CD4-positive, alpha-beta memory T cell (primary cell): ENCODE results near the gene ZFAND3. TPM values are rescaled to one million over a fixed set of nuclear protein-coding genes. Genes with fewer than 3 reads are reported as not detected.

Source experiments
- CTCF ChIA-PET: fragments of 350-600 bp; sonication (Branson Sonifier 250); formaldehyde crosslinking; loops from one replicate; lab custom pipeline; 2021; ENCODE audit warnings: inconsistent platforms; ENCODE audit not compliant: partially characterized antibody; lab: Charles Lee
- POLR2A ChIA-PET: fragments of 350-600 bp; sonication (Branson Sonifier 250); formaldehyde crosslinking; loops from one replicate; lab custom pipeline; 2021; ENCODE audit not compliant: partially characterized antibody; lab: Charles Lee
- DNase-seq, 5 donors: peaks; one replicate each; pipeline versions ENCODE4 v3.0.0 to v3.0.0-alpha.2; 2020 to 2022; ENCODE audit warnings: mixed read lengths in 1 of 5
- H3K27ac ChIP-seq: one replicate; pipeline ENCODE4 v1.7.0; 2013; ENCODE audit warnings: low read depth, low read length
- H3K27me3 ChIP-seq: 2 replicates; pipeline ENCODE4 v1.7.0; 2013; ENCODE audit warnings: mild to moderate bottlenecking, low read length, moderate library complexity; ENCODE audit not compliant: insufficient read depth
- H3K36me3 ChIP-seq: 2 replicates; pipeline ENCODE4 v1.7.0; 2013; ENCODE audit warnings: mild to moderate bottlenecking, low read length, moderate library complexity; ENCODE audit not compliant: insufficient read depth
- H3K4me1 ChIP-seq: 2 replicates; pipeline ENCODE4 v1.7.0; 2013; ENCODE audit warnings: mild to moderate bottlenecking, low read length, moderate library complexity; ENCODE audit not compliant: insufficient read depth
- H3K4me3 ChIP-seq, 2 donors: one replicate each; pipeline ENCODE4 v1.7.0; 2013; ENCODE audit warnings: low read length in 2 of 2, mild to moderate bottlenecking in 1 of 2
- H3K9me3 ChIP-seq, 2 donors: one replicate each; pipeline ENCODE4 v1.7.0; 2013; ENCODE audit warnings: low read length in 2 of 2, control low read depth in 1 of 2; ENCODE audit not compliant: control insufficient read depth in 1 of 2
- H3K27ac Mint-ChIP-seq, 7 donors: one replicate each; pipeline ENCODE4 v1.8.0; 2020 to 2021; ENCODE audit warnings: mixed read lengths in 7 of 7, mild to moderate bottlenecking in 6 of 7, inconsistent platforms in 3 of 7, moderate library complexity in 3 of 7
- H3K27me3 Mint-ChIP-seq, 2 donors: one replicate each; pipeline ENCODE4 v1.8.0; 2020 to 2021; ENCODE audit warnings: mixed read lengths in 2 of 2
- H3K36me3 Mint-ChIP-seq, 2 donors: one replicate each; pipeline ENCODE4 v1.8.0; 2020 to 2021; ENCODE audit warnings: mixed read lengths in 2 of 2, inconsistent platforms in 1 of 2, mild to moderate bottlenecking in 1 of 2
- H3K4me1 Mint-ChIP-seq, 4 donors: one replicate each; pipeline ENCODE4 v1.8.0; 2020 to 2021; ENCODE audit warnings: mixed read lengths in 4 of 4, mild to moderate bottlenecking in 1 of 4
- H3K4me3 Mint-ChIP-seq, 8 donors: one replicate each; pipeline ENCODE4 v1.8.0; 2020 to 2021; ENCODE audit warnings: mixed read lengths in 8 of 8, mild to moderate bottlenecking in 7 of 8, moderate library complexity in 6 of 8, inconsistent platforms in 3 of 8
- H3K9me3 Mint-ChIP-seq, 8 donors: one replicate each; pipeline ENCODE4 v1.8.0; 2020 to 2021; ENCODE audit warnings: mixed read lengths in 8 of 8, mild to moderate bottlenecking in 5 of 8, inconsistent platforms in 3 of 8, moderate library complexity in 1 of 8
- intact Hi-C: fragments of 100-400 bp; cut with micrococcal nuclease; formaldehyde crosslinking; loops from one replicate; pipeline ENCODE4 v1.15.1; 2023
- polyA plus RNA-seq, 2 donors: library from polyadenylated mRNA; unstranded; fragments of 300-500 nt; fragmentation: Illumina TruSeq; gene quantifications; one replicate each; pipeline ENCODE4 v1.2.3, GENCODE V29; 2021
- total RNA-seq, 2 experiments: library from RNA; stranded (reverse); gene quantifications; one replicate each; pipeline ENCODE4 v1.2.3, GENCODE V29; 2021

The ZFAND3 gene
- total and polyA plus RNA-seq, 4 experiments from 2014 or later = 2.1 to 33.0 (median 20.1) TPM

DNA sequence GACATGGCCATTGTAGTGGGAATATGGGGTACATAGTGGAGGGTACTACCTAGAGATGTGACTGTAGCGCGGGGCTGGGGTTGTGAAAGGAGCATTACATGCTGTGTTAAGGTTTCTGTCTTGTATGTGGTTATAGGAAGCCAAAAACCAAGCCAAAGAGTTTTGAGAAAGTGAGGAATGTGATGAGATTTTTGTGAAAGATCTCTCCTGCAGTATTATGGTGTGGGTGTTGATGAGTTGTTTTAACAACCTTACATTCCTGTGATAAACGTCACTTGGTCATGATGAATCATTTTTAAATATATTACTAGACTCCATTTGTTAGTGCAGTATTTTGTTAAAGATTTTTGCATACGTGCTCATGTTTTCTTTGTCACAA, 48.9 kb downstream of the ZFAND3 start:
- no peak overlapping the region for H3K27ac ChIP-seq

DNA sequence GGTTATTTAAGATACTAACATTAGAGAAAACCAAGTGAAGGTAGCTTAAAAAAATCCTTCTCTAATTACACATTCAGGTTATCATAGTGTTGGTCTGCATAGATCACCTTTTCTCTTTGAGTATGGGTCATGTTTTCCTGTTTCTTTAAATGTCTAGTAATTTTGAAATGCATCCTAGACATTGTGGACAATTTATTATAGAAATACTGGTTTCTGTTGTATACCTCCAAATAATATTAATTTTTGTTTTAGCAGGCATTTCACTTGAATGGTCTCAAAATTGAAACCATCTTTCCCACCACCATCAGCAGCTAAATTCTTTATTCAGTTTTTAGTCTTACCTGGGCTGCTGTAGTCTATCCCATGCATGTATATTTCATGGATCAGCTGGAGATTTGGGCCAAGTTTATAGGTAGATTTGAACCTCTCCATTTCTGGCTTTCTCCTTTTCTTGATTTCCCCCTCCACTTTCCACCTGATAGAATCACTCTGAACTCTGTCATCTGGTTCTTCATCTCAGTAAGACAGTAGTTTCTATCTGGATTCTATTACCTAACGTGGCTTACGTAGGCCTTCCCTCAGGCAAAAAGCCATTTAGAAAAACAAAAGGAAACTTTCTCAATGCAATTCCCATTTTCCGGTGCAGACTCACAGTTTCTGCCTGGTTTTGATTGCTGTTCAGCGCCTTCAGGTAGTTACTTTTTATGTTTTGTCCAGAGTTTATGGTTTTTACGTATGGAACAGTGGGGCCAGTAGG, 52.3 kb downstream of the ZFAND3 start:
- DNase-seq = no peak
- intact Hi-C loops = no loop called here
- Mint-ChIP-seq H3K4me1 (peaks cover 43 to 62% (median 48%) of the 10 kb centered on the region in 4 donors), H3K36me3 (peaks cover 14 to 29% of the 10 kb centered on the region in 2 donors), H3K9me3 (peaks cover 0 to 20% (median 9%) of the 10 kb centered on the region in 8 donors), H3K4me3 (no peak overlapping the region), H3K27me3 (no peaks in the 10 kb centered on the region), H3K27ac (peak overlapping the region in 1 of 7 donors; percentile 5)
- Histone ChIP-seq H3K27ac (no peak overlapping the region), H3K36me3 (no peaks in the 10 kb centered on the region), H3K4me3 (no peak overlapping the region), H3K9me3 (no peaks in the 10 kb centered on the region), H3K27me3 (no peaks in the 10 kb centered on the region), H3K4me1 (peaks cover 26% of the 10 kb centered on the region)
- CTCF ChIA-PET = no interaction called here
- POLR2A ChIA-PET = no interaction called here

More for the DNA sequence above, 48.9 kb downstream of the ZFAND3 start:
- H3K9me3 Mint-ChIP-seq = peaks cover 0 to 20% (median 9%) of the 10 kb centered on the region in 8 donors
- Histone ChIP-seq H3K36me3 (no peaks in the 10 kb centered on the region), H3K9me3 (no peaks in the 10 kb centered on the region), H3K4me1 (peaks cover 33% of the 10 kb centered on the region), H3K27me3 (no peaks in the 10 kb centered on the region), H3K4me3 (no peak overlapping the region)
- intact Hi-C loops = no loop called here
- no peaks in the 10 kb centered on the region for H3K27me3 Mint-ChIP-seq
- H3K36me3 Mint-ChIP-seq = peaks cover 10 to 27% of the 10 kb centered on the region in 2 donors
- H3K4me3 Mint-ChIP-seq = peak overlapping the region in 2 of 8 donors; percentile 15 to 39
- H3K27ac Mint-ChIP-seq = peak overlapping the region in 1 of 7 donors; percentile 6
- no peak for DNase-seq
- ChIA-PET CTCF (no interaction called here), POLR2A (interaction anchor here (0.8 kb wide), 1 partner anchor 54 kb away, joined by 3 read pairs; no protein-coding TSS in a partner anchor)
- peaks cover 40 to 69% (median 43%) of the 10 kb centered on the region in 4 donors for H3K4me1 Mint-ChIP-seq

DNA sequence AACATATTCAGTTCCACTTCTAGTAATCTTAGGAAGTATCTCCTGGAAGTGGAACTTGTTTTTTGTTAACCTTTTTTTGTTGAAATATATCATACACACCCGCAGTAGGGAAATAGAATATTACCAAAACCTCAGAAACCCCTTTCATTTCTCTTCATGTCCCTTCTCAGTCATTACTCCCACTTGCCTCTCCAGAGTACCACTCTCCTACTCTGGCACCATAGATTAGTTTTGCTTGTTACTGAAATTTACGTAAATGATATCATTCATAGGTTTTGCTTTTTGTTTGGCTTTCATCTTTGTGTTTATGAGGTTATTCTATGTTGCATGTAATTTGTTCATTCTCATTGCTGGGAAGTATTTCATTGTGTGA, 52.8 kb downstream of the ZFAND3 start:
- Mint-ChIP-seq H3K27me3 (no peaks in the 10 kb centered on the region), H3K27ac (peak overlapping the region in 1 of 7 donors; percentile 1), H3K4me3 (peak overlapping the region in 1 of 8 donors; percentile 68), H3K4me1 (peaks cover 41 to 62% (median 47%) of the 10 kb centered on the region in 4 donors), H3K9me3 (peaks cover 0 to 20% (median 9%) of the 10 kb centered on the region in 8 donors), H3K36me3 (peaks cover 14 to 29% of the 10 kb centered on the region in 2 donors)
- no peak overlapping the region for H3K27ac ChIP-seq
- no peaks in the 10 kb centered on the region for H3K9me3 ChIP-seq
- intact Hi-C loops = no loop called here
- no peak overlapping the region for H3K4me3 ChIP-seq
- no peaks in the 10 kb centered on the region for H3K36me3 ChIP-seq
- H3K27me3 ChIP-seq = no peaks in the 10 kb centered on the region
- ChIA-PET CTCF (no interaction called here), POLR2A (no interaction called here)
- no peak for DNase-seq
- H3K4me1 ChIP-seq = peaks cover 21% of the 10 kb centered on the region

DNA sequence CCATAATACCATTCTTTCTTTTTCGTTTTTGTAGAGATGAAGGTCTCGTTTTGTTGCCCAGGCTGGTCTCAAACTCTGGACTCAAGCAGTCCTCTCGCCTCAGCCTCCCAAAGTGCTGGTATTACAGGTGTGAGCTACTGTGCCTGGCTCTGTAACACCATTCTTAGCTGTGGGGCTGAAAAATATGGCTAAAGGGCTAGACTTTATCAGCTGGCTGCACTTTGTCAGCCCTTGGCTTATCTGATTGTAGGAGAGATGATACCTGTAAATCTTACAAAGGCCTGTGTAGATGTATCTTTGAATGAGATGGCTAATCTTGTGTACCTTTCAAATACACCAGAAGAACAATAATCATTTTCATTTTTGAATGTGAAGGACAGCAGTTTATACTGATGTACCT, 55.2 kb downstream of the ZFAND3 start:
- POLR2A ChIA-PET = interaction anchor here (0.6 kb wide), 1 partner anchor 24 kb away, joined by 3 read pairs; no protein-coding TSS in a partner anchor
- intact Hi-C loops = no loop called here
- peaks cover 54 to 68% (median 55%) of the 10 kb centered on the region in 4 donors for H3K4me1 Mint-ChIP-seq
- Histone ChIP-seq H3K27me3 (no peaks in the 10 kb centered on the region), H3K4me1 (peaks cover 24% of the 10 kb centered on the region), H3K36me3 (no peaks in the 10 kb centered on the region), H3K4me3 (no peak overlapping the region), H3K9me3 (no peaks in the 10 kb centered on the region), H3K27ac (no peak overlapping the region)
- no peak for DNase-seq
- H3K36me3 Mint-ChIP-seq = peaks cover 12 to 27% of the 10 kb centered on the region in 2 donors
- H3K27ac Mint-ChIP-seq = peak overlapping the region in 1 of 7 donors; percentile 22
- H3K4me3 Mint-ChIP-seq = no peak overlapping the region
- CTCF ChIA-PET = no interaction called here
- H3K27me3 Mint-ChIP-seq = no peaks in the 10 kb centered on the region
- H3K9me3 Mint-ChIP-seq = peaks cover 0 to 20% (median 9%) of the 10 kb centered on the region in 8 donors

DNA sequence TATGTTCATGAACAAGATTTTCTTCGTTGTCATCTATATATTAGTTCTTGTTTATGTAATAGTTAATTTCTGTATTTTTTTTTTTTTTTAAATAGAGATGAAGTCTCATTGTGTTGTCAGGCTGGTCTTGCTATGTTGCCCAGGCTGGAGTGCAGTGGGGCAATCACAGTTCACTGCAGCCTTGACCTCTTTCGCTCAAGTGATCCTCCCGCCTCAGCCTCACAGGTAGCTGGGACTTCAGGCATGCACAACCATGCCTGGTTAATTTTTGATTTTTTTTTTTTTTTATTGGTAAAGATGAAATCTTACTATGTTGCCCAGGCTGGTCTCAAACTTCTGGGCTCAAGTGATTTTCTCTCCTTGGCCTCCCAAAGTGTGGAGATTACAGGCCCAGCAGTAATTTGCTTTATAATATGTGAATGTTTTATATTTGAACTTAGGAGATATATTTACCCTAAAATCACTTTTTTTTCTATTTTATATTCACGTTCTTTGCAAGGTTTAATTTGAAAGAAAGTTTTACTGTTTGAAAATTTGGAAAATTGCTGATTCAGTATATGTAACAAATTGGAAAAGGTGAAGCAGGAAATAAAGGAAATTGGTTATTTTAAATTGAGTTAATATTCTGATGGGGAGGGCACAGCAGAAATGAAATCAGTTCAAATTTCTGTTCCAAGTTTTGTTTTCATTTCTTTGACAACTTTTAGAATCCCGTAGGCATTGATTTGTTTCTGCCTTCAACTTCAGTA, 56.2 kb downstream of the ZFAND3 start:
- H3K4me1 Mint-ChIP-seq = peaks cover 54 to 71% (median 58%) of the 10 kb centered on the region in 4 donors

GRCh38 chr6:37876843-37877242, 57.3 kb downstream of the ZFAND3 start:
- Histone ChIP-seq H3K27ac (no peak overlapping the region), H3K9me3 (no peaks in the 10 kb centered on the region), H3K4me1 (peaks cover 30% of the 10 kb centered on the region), H3K27me3 (no peaks in the 10 kb centered on the region), H3K36me3 (no peaks in the 10 kb centered on the region), H3K4me3 (no peak overlapping the region)
- Mint-ChIP-seq H3K4me3 (peak overlapping the region in 2 of 8 donors; percentile 9 to 17), H3K27me3 (no peaks in the 10 kb centered on the region), H3K4me1 (peaks cover 54 to 75% (median 60%) of the 10 kb centered on the region in 4 donors), H3K36me3 (peaks cover 8 to 13% of the 10 kb centered on the region in 2 donors), H3K9me3 (peaks cover 0 to 8% (median 3%) of the 10 kb centered on the region in 8 donors), H3K27ac (no peak overlapping the region)
- no peak for DNase-seq
- CTCF ChIA-PET = interaction anchor here (1.3 kb wide), 1 partner anchor 18 kb away, joined by 4 read pairs; no protein-coding TSS in a partner anchor
- intact Hi-C loops = no loop called here
- POLR2A ChIA-PET = no interaction called here

More for the DNA sequence above, 56.2 kb downstream of the ZFAND3 start:
- no peak for DNase-seq
- intact Hi-C loops = no loop called here
- Histone ChIP-seq H3K36me3 (no peaks in the 10 kb centered on the region), H3K9me3 (no peaks in the 10 kb centered on the region), H3K27ac (no peak overlapping the region), H3K4me3 (no peak overlapping the region), H3K4me1 (peaks cover 30% of the 10 kb centered on the region), H3K27me3 (no peaks in the 10 kb centered on the region)
- POLR2A ChIA-PET = no interaction called here
- Mint-ChIP-seq H3K36me3 (peaks cover 12 to 23% of the 10 kb centered on the region in 2 donors), H3K4me3 (no peak overlapping the region), H3K9me3 (peaks cover 0 to 19% (median 8%) of the 10 kb centered on the region in 8 donors), H3K27me3 (no peaks in the 10 kb centered on the region), H3K27ac (no peak overlapping the region)
- CTCF ChIA-PET = no interaction called here
